Gastrocnemius medialis (tissue), 4 donors: Measurements from ENCODE around the gene PATZ1. TPM values are rescaled to one million over a fixed set of nuclear protein-coding genes. Genes with fewer than 3 reads are reported as not detected.

ENCODE experiments used
- ATAC-seq, 2 donors: fragments of 150-250 bp; one replicate each; pipeline ENCODE4 v1.9.1; 2016
- DNase-seq, 2 donors: peaks; one replicate each; pipeline ENCODE4 v3.0.0-alpha.2; 2019
- H3K27ac ChIP-seq, 4 donors: fragments of 200-600 bp; sonication (generic); 1 replicate in 1 of 4; 2 replicates in 3 of 4; pipeline ENCODE4 v1.5.1; 2016 to 2018; ENCODE audit warnings: mild to moderate bottlenecking in 2 of 4, moderate library complexity in 1 of 4
- H3K27me3 ChIP-seq, 3 donors: fragments of 200-600 bp; sonication (generic) in 2 of 3; 1 replicate in 1 of 3; 2 replicates in 2 of 3; pipeline versions ENCODE4 v1.5.1 to v1.6.0; 2016 to 2019; ENCODE audit warnings: mild to moderate bottlenecking in 1 of 3, moderate library complexity in 1 of 3
- H3K36me3 ChIP-seq, 2 donors: fragments of 200-600 bp; sonication (generic) in 1 of 2; one replicate each; pipeline ENCODE4 v1.5.1; 2017 to 2018
- H3K4me1 ChIP-seq, 2 donors: fragments of 200-600 bp; sonication (generic) in 1 of 2; one replicate each; pipeline ENCODE4 v1.5.1; 2016 to 2017; ENCODE audit warnings: mild to moderate bottlenecking in 2 of 2
- H3K4me3 ChIP-seq, 4 donors: fragments of 200-600 bp; sonication (generic) in 3 of 4; 1 replicate in 1 of 4; 2 replicates in 3 of 4; pipeline ENCODE4 v1.5.1; 2016 to 2019; ENCODE audit warnings: mild to moderate bottlenecking in 2 of 4
- H3K9me3 ChIP-seq, 3 donors: fragments of 200-600 bp; sonication (generic) in 2 of 3; 1 replicate in 1 of 3; 2 replicates in 2 of 3; pipeline ENCODE4 v1.5.1; 2016 to 2019
- CTCF ChIP-seq, 5 experiments: fragments of 450-650 bp in 3 of 5; fragments of 200-600 bp in 2 of 5; sonication (generic) in 2 of 5; IDR thresholded peaks in 4 of 5; conservative IDR thresholded peaks in 1 of 5; 1 replicate in 4 of 5; 2 replicates in 1 of 5; pipeline ENCODE4 v1.5.1; 2016 to 2019; ENCODE audit warnings: antibody characterized with exemption in 5 of 5, mild to moderate bottlenecking in 3 of 5, moderate library complexity in 3 of 5
- POLR2A ChIP-seq, 2 donors: fragments of 450-650 bp; IDR thresholded peaks; one replicate each; pipeline ENCODE4 v1.6.1; 2017; ENCODE audit warnings: antibody characterized with exemption in 2 of 2, mild to moderate bottlenecking in 2 of 2, moderate library complexity in 2 of 2
- in situ Hi-C, 4 donors: fragments of 200-750 bp; cut with MboI; loops; one replicate each; pipeline versions ENCODE4 v1.15.0 to v1.8.0; 2017; ENCODE audit warnings: low sequenced_read_pairs in 4 of 4
- intact Hi-C: fragments of 100-400 bp; cut with DNase I; formaldehyde crosslinking; loops from one replicate; pipeline ENCODE4 v1.15.1; 2023; ENCODE audit warnings: low total_unique reads
- total RNA-seq, 4 donors: library from RNA; depleted of rRNA; stranded (reverse); fragments of >200 nt; gene quantifications; one replicate each; pipeline versions ENCODE4 v1.1.0 to v1.2.3, GENCODE V29; 2016

Gene PATZ1
- total RNA-seq, 4 donors from 2014 or later = 8.4 to 11.5 (median 9.2) TPM

- TF ChIP-seq CTCF (IDR thresholded peaks at IDR 0.05 in 4 of 5, conservative IDR thresholded peaks at IDR 0.05 in 1 of 5) = no peak
- TF ChIP-seq POLR2A (IDR thresholded peaks at IDR 0.05) = no peak
- Histone ChIP-seq H3K4me1 (peaks cover 7 to 16% of the 10 kb centered on the region in 2 donors), H3K36me3 (peaks cover 0 to 37% of the 10 kb centered on the region in 2 donors), H3K27me3 (no peaks in the 10 kb centered on the region), H3K4me3 (no peak overlapping the region), H3K9me3 (no peaks in the 10 kb centered on the region), H3K27ac (no peak overlapping the region)
- ATAC-seq = no peak
- in situ Hi-C loops = loop anchor here in 1 of 4 donors (25.0 kb wide), 1 partner anchor 300 kb away; no protein-coding TSS in a partner anchor
- intact Hi-C loops = no loop called here
- no peak for DNase-seq
Observed at GRCh38 chr22:31337178-31337577, 9.0 kb downstream of the PATZ1 start.

GRCh38 chr22:31334329-31334728 lies 11.8 kb downstream of the PATZ1 start:
- Histone ChIP-seq H3K27me3 (no peaks in the 10 kb centered on the region), H3K4me3 (no peak overlapping the region), H3K27ac (no peak overlapping the region), H3K36me3 (peaks cover 0 to 39% of the 10 kb centered on the region in 2 donors), H3K9me3 (no peaks in the 10 kb centered on the region), H3K4me1 (peaks cover 13 to 31% of the 10 kb centered on the region in 2 donors)
- intact Hi-C loops (no loop called here), in situ Hi-C loops (loop anchor here in 1 of 4 donors (25.0 kb wide), 1 partner anchor 303 kb away; no protein-coding TSS in a partner anchor)
- no peak for ATAC-seq
- no peak for TF ChIP-seq CTCF (IDR thresholded peaks at IDR 0.05 in 4 of 5, conservative IDR thresholded peaks at IDR 0.05 in 1 of 5)
- TF ChIP-seq POLR2A (IDR thresholded peaks at IDR 0.05) = no peak
- DNase-seq = no peak

- Histone ChIP-seq H3K27ac (peak overlapping the region in 1 of 4 donors; percentile 12), H3K9me3 (no peaks in the 10 kb centered on the region), H3K4me1 (peaks cover 16 to 35% of the 10 kb centered on the region in 2 donors), H3K4me3 (no peak overlapping the region), H3K27me3 (no peaks in the 10 kb centered on the region), H3K36me3 (peaks cover 0 to 39% of the 10 kb centered on the region in 2 donors)
- intact Hi-C loops = no loop called here
- TF ChIP-seq CTCF (IDR thresholded peaks at IDR 0.05 in 4 of 5, conservative IDR thresholded peaks at IDR 0.05 in 1 of 5) = no peak
- no peak for TF ChIP-seq POLR2A (IDR thresholded peaks at IDR 0.05)
- in situ Hi-C loops = loop anchor here in 1 of 4 donors (25.0 kb wide), 1 partner anchor 304 kb away; no protein-coding TSS in a partner anchor
- ATAC-seq (no peak), DNase-seq (no peak)
Observed at GRCh38 chr22:31333641-31334040, 12.5 kb downstream of the PATZ1 start.

- H3K27me3 ChIP-seq = no peaks in the 10 kb centered on the region
- H3K36me3 ChIP-seq = peaks cover 0 to 46% of the 10 kb centered on the region in 2 donors
- no peak for TF ChIP-seq CTCF (IDR thresholded peaks at IDR 0.05 in 4 of 5, conservative IDR thresholded peaks at IDR 0.05 in 1 of 5)
- no peak for TF ChIP-seq POLR2A (IDR thresholded peaks at IDR 0.05)
- no peak overlapping the region for H3K4me3 ChIP-seq
- ATAC-seq = no peak
- H3K27ac ChIP-seq = no peak overlapping the region
- H3K4me1 ChIP-seq = peaks cover 16 to 35% of the 10 kb centered on the region in 2 donors
- intact Hi-C loops (no loop called here), in situ Hi-C loops (loop anchor here in 1 of 4 donors (25.0 kb wide), 1 partner anchor 304 kb away; no protein-coding TSS in a partner anchor)
- H3K9me3 ChIP-seq = no peaks in the 10 kb centered on the region
- DNase-seq = no peak
Observed at GRCh38 chr22:31332886-31333285, 13.3 kb downstream of the PATZ1 start.
